HS-5 (cell line): ENCODE results near the gene AGAP1.

Experiments
- DNase-seq: peaks from one replicate; pipeline ENCODE4 v3.0.0-alpha.2; 2012; ENCODE audit warnings: low read depth

AGAP1 gene

GRCh38 chr2:236163471-236164200 lies 669.8 kb downstream of the AGAP1 start:
- no peak for DNase-seq

GRCh38 chr2:236164201-236164924 lies 670.5 kb downstream of the AGAP1 start:
- DNase-seq, result no peak

- DNase-seq, result no peak
Measured at GRCh38 chr2:236164925-236165841, 671.3 kb downstream of the AGAP1 start.

- DNase-seq, result no peak
Measured at GRCh38 chr2:236165842-236166795, 672.3 kb downstream of the AGAP1 start.

GRCh38 chr2:236166796-236167296 lies 673.0 kb downstream of the AGAP1 start:
- no peak for DNase-seq

- no peak for DNase-seq
Measured at GRCh38 chr2:236167297-236168109, 673.7 kb downstream of the AGAP1 start.

DNA sequence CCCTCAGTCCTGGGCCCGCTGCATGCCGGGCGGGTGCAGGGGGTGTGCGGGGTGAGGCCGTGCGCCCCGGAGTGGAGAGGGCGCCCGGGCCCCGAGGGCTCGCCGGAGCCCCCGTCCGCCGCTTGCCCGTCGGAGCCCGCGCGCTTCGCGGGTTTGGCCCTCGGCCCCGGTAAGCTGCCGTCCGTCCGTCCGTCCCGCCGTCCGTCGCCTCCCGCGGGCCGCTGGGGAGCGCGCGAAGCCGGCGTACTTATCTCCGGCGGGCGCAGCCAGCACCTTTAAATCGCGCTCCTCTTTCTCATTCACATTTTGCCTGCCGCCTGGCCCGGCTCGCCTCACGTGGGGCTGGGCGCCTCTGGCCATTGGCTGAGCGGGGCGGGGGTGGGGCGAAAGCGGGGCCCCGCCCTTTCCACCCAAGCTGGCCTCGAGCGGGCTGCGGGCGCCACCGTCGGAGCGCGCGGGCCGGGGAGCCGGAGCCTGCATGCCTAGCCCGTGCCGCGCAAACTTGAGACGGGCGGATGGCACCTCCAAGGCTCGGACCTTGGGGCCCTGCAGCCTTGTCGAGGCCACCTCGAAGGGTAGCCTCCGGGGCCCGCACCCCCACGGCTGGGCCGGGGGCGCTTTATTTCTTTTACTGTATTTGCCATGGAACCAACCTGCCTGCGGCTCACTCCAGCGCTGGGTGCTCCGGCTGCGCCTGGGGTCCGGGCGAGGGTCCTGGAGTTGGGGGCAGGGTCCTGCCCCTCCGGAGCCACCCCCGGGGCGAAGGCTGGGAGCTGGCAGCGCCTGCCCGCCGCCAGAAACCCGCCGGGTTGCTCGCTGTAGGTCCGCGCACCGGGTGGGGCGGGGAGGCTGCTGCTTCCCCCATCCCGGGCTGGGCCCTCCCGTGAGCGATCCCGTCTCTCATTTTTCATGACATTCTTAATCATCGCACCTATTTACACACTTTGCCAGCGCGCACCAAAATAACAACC lies 674.6 kb downstream of the AGAP1 start, which contains the start of gene GBX2:
TSS of gene GBX2 (minus strand) at position 277 of the 971 bp plus-strand sequence. CDS start 415 bp downstream, outside the sequence.
- DNase-seq, result no peak

DNA sequence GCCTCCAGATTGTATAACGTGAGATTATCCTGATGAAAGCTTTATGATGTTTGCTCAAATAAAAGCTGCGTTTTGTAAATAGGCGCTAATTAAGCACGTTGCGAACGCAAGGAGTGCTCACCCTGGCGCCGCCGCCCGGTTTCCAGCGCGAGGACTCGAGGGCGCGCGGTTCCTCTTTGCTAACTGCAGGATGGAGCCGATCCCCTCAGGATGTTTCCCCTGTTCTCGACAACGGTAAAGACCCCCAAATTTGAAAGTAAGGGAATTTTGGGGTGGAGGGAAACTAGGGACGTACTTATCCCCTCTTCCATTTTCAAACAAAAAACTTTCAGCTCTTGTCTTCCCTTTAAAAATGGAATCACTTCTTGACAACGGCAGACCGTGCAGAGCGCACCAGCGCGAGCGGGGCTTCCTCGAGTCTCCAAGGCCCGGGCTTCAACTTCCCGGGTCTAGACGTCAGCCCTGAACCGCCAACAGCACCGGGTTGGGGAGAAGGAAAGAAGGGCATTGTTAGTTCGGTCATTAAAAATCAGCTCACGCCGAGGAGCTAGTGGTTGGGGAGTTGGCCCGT lies 675.4 kb downstream of the AGAP1 start:
- no peak for DNase-seq

DNA sequence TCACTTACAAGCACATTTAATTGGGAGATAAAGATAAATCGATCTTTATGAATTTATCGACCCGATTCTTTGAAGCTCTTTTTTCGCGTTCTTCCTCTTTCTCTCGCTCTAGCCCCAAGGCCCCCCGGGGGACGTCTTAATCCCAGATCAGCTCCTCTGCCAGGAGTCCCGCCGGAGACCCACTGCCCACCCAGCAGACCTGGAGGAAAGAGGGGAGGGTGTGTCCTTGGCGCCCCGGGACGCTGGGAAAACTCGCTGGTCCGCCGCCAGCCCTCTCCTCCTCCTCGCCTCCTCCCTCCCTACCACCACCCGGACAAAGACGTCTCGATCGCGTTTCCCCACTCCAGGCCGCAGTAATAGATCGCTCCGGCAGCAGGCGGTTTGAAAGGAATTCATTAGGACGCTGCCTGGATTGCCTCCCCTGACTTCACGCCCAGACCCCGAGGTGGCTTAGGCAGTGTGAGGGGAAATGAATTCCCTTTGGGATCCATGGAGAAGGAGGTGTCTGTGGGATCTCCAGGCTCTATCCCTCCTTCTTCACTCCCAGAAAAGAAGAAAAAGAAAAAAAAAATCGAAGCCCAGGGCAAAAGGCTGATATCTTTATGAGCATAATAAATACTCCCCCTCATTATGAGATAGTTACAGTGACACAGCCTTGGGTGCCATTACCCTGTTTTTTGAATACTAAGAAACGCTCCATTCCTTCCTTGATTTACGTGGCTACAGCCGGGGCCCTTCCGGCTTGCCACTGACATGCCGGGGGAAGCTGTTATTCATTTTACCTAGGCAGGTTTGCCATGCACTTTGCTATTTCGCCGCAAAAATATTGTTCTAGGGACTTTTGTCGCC lies 676.1 kb downstream of the AGAP1 start:
- no peak for DNase-seq

DNA sequence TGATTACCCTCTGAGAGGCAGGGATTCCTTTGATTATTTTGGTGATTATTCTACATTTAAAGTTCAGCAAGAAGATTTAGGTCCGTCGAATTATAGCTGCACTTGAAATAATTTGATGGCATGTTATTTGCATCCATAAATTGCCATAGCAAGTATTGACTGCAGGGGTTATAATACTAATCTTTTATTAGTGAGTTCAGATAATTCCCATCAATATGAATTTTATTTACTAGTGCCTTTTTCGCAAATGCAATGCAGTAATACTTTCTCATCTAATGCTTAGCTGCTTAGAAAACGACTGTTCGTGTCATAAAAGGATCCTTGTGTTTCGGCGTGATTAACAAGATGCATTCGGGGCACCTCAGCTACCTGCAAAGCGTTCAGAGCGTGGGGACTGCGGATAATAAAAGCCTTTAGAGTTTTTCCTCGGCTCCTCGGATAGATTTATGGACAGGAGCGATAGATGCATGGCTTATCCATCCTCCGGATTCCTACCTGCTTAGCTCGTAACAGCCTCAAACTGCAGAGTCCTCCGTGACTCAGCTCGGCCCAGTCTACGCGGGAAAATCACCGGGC lies 676.8 kb downstream of the AGAP1 start:
- DNase-seq, result no peak

GRCh38 chr2:236171181-236171679 lies 677.4 kb downstream of the AGAP1 start:
- no peak for DNase-seq

GRCh38 chr2:236171680-236172254 lies 677.9 kb downstream of the AGAP1 start:
- no peak for DNase-seq

DNA sequence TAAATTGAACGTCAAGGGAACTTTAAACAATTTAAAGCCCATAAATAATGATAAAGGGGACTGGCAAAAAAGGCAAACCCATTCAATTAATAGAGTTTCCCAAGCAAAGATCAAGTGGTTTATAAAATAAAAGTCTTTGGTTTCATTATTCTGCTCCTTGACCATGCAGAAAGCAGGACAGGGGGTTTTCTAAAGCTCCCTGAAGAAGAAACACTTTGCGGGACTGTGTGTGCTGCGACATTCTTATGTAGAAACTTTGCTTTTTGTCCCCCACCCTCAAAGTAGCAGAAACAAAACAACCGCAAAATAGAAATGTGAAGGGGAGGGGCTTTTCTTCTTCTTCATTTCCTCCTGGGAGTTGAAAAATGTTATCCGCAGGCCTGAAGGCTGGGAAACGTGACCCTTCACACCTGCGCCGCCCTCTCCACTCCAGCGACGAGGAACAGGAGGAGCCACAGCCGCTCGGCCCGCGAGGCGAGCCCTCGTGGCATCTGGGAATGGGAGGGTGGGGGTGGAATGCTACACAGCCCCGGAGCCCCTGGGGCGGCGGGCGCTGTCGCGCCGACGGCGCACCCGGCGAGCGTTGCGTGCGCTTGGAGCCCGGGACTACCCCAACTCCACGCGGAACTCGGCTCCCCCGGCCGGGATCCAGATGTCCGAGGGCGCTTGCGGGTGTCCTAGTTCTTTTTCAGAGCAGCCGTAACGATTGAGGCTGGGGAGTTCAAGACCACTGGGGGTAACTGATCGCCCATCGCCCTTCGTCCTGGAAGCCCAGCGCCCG lies 678.6 kb downstream of the AGAP1 start:
- DNase-seq, result no peak

- DNase-seq, result no peak
Measured at GRCh38 chr2:236173036-236173728, 679.3 kb downstream of the AGAP1 start.
